22Rv1 (cell line): ENCODE data around the gene COL4A6.
"Not testable (repeated sequence)": the region's sequence is repeated elsewhere in the genome, so short reads cannot be mapped to it uniquely, and the experiment has no call there.

ENCODE experiments used
- H3K27ac ChIP-seq: fragments of 450-650 bp; 2 replicates; pipeline ENCODE4 v1.5.1; 2017
- ZFX ChIP-seq: fragments of 450-650 bp; IDR thresholded peaks from 2 replicates; pipeline ENCODE4 v1.6.1; 2017; ENCODE audit warnings: antibody characterized with exemption, borderline replicate concordance
- TF ChIP-seq, protein P1 (sequence below): fragments of 450-650 bp; IDR thresholded peaks from 2 replicates; pipeline ENCODE4 v1.5.1; 2017; ENCODE audit warnings: mild to moderate bottlenecking

COL4A6 gene

GRCh38 chrX:108438110-108438623 is at the start of gene COL4A6:
COL4A6 (minus strand) TSS chrX:108438422; CDS start chrX:108438196, 226 bp downstream.
- H3K27ac ChIP-seq: peak within 1 kb of the TSS; percentile 70
- TF ChIP-seq, protein P1, sequence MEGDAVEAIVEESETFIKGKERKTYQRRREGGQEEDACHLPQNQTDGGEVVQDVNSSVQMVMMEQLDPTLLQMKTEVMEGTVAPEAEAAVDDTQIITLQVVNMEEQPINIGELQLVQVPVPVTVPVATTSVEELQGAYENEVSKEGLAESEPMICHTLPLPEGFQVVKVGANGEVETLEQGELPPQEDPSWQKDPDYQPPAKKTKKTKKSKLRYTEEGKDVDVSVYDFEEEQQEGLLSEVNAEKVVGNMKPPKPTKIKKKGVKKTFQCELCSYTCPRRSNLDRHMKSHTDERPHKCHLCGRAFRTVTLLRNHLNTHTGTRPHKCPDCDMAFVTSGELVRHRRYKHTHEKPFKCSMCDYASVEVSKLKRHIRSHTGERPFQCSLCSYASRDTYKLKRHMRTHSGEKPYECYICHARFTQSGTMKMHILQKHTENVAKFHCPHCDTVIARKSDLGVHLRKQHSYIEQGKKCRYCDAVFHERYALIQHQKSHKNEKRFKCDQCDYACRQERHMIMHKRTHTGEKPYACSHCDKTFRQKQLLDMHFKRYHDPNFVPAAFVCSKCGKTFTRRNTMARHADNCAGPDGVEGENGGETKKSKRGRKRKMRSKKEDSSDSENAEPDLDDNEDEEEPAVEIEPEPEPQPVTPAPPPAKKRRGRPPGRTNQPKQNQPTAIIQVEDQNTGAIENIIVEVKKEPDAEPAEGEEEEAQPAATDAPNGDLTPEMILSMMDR: no peak
- TF ChIP-seq ZFX: no peak

DNA sequence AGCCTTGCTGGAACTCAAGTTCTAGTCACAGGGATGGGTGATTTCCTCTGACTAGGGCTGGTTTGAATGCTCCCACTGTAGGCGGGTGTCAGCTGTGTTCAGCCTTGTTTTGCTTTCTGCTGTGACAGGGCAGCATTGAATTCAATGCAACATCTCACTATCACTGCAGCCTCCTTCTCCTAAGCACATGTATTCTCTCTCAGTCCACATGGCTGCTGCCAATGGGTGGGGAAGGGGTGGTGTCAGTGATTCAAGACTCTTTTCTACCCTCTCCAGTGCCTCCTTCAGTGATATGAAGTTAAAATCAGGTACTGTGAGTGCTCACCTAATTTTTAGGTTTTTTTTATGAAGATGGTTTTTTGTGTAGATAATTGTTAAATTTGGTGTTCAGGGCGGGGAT is 47.7 kb upstream of the COL4A6 start:
- TF ChIP-seq ZFX: no peak
- TF ChIP-seq, protein P1: no peak

DNA sequence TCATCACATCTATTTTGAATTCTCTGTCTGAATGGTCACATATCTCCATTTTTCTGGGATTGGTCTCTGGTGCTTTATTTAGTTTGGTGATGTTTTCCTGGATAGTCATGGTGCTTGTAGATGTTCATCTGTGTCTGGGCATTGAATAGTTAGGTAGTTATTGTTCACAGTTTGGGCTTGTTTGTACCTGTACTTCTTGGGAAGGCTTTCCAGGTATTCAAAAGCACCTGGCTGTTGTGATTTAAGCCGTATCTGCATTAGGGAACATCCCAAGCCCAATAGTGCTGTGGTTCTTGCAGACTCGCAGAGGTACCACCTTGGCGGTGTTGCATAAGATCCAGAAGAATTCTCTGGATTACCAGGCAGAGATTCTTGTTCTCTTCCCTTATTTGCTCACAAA is 46.0 kb upstream of the COL4A6 start:
- H3K27ac ChIP-seq: no peak overlapping the region
- no peak for TF ChIP-seq ZFX

More for the DNA sequence above, 47.7 kb upstream of the COL4A6 start:
- no peak overlapping the region for H3K27ac ChIP-seq

DNA sequence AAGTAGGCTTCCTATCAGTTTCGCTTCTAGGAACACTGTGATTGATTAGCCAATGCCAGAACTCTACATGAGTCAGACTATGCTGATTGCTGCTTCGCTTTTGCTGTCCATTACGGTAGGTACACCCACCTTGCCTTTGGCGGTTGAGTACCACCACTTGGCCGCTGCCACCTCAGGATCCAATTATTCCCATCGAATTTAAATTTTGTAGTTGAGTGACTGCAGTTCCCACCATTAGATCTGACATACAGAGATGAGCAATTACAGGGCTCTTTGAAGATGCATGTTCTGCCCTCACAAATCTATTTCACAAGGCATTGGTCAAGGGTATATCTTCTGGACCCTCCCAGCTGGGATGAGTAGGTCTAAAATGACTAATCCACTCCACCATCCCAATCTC is 43.3 kb upstream of the COL4A6 start:
- not testable (repeated sequence) for H3K27ac ChIP-seq

- H3K27ac ChIP-seq: no peak overlapping the region
- TF ChIP-seq, protein P1: no peak
- TF ChIP-seq ZFX: no peak
Measured at GRCh38 chrX:108473979-108474378, 35.8 kb upstream of the COL4A6 start.

DNA sequence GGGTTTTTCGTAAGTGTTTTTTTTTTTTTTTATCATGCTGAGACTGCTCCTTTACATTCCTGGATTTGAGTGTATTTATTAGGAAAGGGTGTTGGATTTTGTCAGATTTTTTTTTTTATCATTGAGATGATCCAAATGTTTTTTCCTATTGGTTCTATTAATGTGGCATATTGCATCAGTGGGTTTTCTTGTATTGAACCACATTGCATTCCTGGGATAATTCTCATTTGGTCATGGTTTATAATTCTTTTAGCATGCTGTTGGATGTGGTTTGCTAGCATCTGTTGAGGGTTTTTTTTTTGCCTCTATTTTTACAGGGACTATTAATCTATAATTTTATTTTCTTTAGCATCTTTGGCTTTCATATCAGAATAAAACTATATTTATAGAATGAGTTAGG is 30.3 kb upstream of the COL4A6 start:
- no peak overlapping the region for H3K27ac ChIP-seq
- TF ChIP-seq, protein P1: no peak
- no peak for TF ChIP-seq ZFX

- no peak overlapping the region for H3K27ac ChIP-seq
- TF ChIP-seq ZFX: no peak
- TF ChIP-seq, protein P1: no peak
Measured at GRCh38 chrX:108464604-108465003, 26.4 kb upstream of the COL4A6 start.

DNA sequence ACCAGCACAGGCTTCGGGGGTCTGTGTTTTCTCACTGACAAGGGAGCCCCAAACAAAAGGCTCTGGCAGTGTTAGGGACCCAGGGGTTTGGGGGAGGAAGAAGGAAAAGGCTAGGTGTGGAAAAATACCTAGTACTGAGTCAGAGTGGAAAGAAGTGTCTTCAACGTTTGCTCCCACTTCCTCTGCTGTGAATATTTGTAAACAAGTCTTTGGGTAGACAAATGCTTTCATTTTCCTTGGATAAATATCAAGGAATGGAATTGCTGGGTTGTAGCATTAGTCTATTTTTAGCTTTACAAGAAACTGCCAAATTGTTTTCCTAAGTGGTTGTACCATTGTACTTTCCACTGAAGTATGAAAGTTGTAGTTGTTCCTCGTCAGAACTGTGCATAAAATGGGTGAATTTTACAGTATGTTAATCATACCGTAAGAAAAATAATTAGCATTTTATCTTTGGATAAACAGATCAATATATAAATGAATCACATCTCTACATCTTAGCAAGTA is 18.8 kb upstream of the COL4A6 start:
- no peak overlapping the region for H3K27ac ChIP-seq
- TF ChIP-seq ZFX: no peak
- TF ChIP-seq, protein P1: no peak
